B cell (primary cell): ENCODE measurements around the gene IQCK.

ENCODE experiments used
- EZH2 ChIP-seq: IDR thresholded peaks from 2 replicates; pipeline ENCODE4 v1.6.1; 2012; ENCODE audit warnings: borderline replicate concordance, low read depth, mild to moderate bottlenecking, moderate library complexity, low read length; ENCODE audit not compliant: insufficient read depth, poor library complexity, severe bottlenecking
- TF ChIP-seq, protein P1 (sequence below): fragments of 200-600 bp; IDR thresholded peaks from one replicate; pipeline ENCODE4 v1.8.0; 2022; ENCODE audit warnings: antibody characterized with exemption, mild to moderate bottlenecking

DNA sequence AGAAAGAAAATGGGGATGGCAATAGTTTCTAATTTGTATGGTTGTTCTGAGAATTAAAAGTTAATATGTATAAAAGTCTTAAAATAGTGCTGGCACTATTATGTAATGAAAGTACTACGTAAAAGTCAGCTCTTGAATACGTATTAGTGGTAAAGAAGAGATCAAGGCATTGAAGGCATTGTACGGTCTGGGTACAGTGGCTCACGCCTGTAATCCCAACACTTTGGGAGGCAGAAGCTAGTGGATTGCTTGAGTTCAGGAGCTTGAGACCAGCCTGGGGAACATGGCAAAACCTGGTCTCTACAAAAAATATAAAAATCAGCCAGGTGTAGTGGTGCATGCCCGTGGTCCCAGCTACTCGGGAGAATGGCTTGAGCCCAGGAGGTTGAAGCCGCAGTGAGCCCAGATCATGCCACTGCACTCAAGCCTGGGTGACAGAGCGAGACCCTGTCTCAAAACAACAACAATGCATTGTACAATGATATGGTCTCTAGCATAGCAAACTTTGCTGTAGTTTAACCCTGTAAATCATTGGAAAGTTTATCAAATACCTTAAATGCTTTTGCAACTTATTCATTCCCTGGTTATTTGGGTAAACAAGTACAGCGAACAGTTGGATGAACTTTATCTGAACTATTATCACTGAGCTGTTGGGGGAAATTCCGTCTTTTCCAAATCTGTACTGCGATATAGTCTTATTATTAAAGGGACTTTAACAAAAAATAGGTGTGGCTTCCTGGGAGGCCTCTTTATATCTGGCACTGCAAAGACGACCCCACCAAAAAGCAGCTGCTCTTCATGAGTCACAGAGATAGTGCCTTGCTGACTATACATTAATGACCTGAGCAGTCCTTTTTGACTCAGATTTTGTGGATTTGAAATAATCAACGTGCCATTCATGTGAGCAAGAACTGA lies 93.0 kb downstream of the IQCK start:
- TF ChIP-seq EZH2, result no peak
- TF ChIP-seq, protein P1, sequence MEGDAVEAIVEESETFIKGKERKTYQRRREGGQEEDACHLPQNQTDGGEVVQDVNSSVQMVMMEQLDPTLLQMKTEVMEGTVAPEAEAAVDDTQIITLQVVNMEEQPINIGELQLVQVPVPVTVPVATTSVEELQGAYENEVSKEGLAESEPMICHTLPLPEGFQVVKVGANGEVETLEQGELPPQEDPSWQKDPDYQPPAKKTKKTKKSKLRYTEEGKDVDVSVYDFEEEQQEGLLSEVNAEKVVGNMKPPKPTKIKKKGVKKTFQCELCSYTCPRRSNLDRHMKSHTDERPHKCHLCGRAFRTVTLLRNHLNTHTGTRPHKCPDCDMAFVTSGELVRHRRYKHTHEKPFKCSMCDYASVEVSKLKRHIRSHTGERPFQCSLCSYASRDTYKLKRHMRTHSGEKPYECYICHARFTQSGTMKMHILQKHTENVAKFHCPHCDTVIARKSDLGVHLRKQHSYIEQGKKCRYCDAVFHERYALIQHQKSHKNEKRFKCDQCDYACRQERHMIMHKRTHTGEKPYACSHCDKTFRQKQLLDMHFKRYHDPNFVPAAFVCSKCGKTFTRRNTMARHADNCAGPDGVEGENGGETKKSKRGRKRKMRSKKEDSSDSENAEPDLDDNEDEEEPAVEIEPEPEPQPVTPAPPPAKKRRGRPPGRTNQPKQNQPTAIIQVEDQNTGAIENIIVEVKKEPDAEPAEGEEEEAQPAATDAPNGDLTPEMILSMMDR, result no peak
